NCI-H1694 treated with DMSO at 0.1 percent for 48 hours (cell line): ENCODE results near the gene FAM184B.

Experiments
- DNase-seq: peaks from one replicate; lab custom pipeline; 2025; lab: John Stamatoyannopoulos, UW

Gene FAM184B

DNA sequence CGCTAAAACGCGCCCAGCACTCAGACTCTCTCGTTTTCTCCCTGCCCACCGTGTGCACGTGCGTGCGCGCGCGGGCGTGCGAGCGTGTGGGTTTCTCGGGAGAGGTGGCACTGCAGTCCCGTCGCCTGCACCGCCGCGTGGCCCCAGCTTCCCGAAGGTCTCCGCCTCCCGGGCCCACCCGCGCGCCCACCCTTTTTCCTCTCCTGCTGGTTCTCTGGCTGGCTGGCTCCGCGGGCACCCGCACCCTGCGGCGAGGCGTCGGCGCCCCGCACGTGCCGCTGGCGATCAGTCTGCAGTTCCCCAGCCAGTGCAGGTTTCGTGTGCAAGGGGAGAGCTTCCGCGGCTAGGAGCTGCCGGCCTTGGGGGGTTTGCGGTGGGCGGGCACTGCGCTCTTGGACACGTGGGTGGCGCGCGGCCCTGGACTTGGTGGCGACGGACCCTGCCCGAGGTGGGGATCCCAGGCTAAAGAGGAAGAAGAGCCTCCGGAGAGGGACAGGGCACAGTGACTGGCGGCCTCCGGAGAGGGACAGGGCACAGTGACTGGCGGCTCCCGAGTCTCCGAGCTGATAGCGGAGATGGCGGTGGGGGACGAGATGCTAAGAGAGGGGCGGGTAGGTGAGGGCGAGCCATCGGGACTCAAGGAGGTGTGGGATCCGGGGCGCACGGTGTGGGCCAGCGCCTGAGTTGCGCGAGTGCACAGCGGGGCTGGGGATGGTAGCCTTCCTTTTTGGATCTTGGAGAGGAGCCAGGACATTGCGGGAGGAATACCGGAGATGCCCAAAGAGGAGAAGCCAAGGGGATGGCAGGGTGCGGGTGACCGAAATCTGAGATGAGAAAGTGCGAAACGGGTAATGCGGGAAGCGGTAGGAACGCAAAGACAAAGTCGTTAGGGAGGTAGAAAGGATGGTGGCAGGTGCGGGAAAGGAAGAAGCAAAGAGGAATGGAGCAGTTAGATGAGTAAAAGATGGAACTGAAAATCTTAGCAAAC lies at the start of gene FAM184B:
Gene FAM184B, minus strand, starts transcription at position 322 of the 988 bp plus-strand sequence. CDS start 322 bp downstream, outside the sequence.
- no peak for DNase-seq

DNA sequence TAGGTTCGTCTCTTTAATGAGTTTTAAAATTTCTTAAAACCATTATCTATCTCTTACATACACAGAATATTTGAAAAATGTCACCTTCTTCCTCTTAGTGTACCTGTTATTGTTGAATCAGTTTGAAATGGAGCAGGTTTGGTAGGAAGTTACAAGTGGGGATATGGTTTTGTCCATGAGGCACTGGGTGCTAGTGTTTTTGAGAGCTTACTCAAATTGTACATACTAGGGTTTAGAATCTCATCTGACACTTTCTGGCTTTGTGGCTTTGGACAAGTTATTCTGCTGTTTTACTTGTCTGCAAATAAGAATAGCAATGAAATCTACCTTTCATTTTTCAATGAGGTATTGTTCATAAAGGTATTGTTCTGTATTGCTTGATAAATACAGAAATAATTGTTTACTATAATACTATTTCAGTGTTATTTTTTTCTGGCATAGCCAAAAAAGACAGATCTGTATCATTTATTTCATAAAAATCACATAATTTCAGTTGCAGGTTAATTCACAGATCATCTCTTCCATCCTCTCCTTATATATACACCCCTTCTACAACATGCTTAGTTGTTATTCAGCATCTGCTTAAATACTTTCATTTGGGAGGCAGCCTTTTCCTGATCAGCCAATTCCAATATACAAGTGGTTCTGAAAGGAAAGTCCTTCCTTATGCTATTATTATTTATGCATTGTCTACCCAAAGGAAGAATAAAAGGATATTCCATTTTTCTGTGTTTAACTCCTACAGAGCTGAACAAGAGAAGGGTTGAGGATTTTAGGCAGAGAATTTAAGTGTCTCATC lies 42.6 kb upstream of the FAM184B start:
- DNase-seq: no peak

DNA sequence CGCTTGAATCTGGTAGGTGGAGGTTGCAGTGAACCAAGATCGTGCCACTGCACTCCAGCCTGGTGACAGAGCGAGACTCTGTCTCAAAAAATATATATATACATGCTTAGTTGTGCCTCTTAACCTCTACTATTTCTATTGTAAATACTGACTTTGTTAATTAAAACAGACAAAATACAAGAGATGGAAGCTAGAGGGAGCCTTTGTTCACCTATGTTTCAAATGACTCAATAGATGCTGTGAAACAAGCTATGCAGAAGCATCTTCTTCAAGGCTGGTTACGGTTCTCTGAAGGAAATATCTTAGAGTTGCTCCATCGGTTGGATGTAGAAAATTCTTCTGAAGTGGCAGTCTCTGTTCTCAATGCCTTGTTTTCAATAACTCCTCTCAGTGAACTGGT lies 35.6 kb upstream of the FAM184B start:
- peak; percentile 54 for DNase-seq

DNA sequence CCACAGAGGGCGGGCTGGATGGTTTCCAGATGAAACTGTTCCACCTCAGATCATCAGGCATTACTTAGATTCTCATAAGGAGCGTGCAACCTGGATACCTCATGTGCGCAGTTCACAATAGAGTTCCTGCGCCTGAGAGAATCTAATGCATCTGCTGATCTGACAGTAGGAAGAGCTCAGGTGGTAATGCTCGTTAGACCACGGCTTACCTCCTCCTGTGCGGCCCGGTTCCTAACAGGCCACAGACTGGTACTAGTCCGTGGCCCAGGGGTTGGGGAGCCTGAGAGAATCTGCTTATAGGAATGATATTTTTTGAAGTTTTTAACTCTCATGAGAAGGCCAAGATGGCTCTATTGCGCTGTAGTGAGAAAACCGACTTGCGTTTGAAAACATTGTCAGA lies 34.7 kb upstream of the FAM184B start:
- DNase-seq: no peak

DNA sequence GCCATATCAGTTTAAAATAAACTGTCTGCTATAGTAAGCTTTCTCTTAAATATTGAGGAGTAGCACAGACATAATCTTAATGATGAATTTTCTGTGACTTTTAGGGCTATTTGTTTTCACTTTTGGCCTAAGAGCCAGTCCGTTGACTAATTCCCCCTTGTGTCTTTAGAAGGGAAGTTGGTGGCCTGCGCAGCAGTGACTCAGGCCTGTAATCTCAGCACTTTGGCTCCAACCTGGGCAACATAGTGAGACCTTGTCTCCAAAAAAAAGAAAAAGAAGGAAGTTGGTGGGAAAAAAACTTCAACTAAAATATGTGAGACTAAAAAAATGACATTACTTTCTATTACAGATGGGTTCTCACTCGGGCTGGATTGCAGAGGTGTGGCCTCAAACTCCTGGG lies 32.7 kb upstream of the FAM184B start:
- no peak for DNase-seq

DNA sequence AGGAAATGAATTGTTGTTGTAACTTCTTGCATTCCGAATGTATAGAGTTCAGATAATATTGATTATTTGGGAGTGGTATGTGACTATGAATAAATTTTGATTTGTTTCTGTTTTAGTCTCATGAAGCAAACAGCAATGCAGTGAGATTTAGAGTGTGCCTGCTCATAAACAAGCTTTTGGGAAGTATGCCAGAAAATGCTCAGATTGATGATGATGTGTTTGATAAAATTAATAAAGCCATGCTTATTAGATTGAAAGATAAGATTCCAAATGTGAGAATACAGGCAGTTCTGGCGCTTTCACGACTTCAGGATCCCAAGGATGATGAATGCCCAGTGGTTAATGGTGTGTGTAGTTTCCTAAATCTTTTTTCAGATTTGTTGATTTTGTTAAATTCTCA lies 31.4 kb upstream of the FAM184B start:
- no peak for DNase-seq

DNA sequence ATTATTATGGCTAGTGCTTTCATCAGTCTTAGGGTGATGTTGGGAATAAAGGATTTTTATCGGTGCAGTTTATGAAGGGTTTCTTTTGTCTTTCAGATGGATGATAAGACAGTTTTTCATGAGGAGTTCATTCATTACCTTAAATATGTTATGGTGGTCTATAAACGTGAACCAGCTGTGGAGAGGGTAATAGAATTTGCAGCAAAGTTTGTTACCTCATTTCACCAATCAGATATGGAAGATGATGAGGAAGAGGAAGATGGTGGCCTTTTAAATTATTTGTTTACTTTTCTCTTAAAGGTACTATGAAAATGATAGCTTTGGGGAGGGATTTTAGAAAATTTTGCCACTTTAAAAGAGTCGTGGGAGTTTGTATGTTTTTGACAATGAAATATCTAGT lies 30.7 kb upstream of the FAM184B start:
- DNase-seq: no peak

DNA sequence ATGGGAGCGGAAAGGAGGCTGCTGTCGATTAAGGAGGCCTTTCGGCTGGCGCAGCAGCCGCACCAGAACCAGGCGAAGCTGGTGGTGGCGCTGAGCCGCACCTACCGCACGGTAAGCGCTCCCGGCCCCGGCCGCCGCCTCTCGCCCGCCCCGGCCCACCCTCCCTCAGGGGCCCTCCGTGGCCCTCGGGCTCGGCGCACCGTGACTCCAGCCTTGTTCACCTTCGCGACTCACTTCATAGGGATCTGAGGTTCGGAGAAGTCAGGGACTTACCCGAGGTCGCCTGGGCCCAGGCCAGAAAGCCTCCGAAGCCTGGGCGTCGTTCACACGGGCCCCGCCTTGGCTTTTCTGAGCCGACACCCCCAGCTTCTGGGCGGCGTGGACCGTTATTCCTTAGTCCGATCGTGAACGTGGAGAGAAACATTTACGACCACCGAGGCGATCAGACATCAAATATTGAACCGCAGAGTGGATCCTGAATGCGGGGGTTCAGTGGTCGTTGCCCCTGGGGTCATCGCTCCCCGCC lies 29.7 kb upstream of the FAM184B start:
- DNase-seq: no peak

DNA sequence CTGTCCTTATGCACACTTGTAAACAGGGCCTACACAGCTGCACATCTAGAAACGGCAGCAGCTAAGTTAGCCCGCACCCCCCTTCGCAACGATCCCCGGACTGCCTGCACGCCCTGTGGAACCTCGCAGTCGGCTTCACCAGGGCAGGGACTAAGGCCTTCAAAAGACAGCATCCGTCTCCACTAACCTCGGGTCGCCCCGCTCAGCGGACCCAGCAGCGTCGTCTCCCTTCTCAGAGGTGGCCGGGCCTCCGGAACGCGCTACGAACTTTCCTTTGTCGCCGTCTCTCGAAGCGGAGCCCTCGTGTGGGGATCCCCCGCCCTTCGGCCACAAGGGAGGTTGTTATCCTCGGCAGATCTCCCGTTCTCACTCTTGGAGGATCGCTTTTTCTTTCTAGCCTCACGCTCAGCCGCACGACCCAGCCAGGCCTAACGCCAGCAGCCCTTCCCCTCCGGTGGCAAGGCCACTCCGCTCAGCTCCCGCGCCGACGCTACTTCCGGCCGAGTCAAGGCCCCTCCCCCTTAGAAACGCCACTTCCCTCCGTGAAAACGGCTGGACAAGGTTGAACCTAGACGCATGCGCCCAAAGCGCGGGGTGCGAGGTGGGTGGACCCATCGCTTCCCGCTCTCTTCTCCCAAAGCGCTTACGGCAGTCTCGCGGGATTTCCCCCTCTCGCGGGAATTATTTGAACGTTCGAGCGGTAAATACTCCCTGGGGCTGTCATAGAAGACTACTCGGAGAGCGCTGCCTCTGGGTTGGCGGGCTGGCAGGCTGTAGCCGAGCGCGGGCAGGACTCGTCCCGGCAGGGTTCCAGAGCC lies 29.0 kb upstream of the FAM184B start, which contains the start of the genes DCAF16 and NCAPG:
Gene DCAF16, minus strand, starts transcription at position 498 of the 818 bp plus-strand sequence. CDS start 6,616 bp downstream, outside the sequence.
Gene NCAPG, plus strand, starts transcription at position 720 of the 818 bp plus-strand sequence. CDS start 99 bp downstream, outside the sequence.
- DNase-seq: peak; percentile 97

DNA sequence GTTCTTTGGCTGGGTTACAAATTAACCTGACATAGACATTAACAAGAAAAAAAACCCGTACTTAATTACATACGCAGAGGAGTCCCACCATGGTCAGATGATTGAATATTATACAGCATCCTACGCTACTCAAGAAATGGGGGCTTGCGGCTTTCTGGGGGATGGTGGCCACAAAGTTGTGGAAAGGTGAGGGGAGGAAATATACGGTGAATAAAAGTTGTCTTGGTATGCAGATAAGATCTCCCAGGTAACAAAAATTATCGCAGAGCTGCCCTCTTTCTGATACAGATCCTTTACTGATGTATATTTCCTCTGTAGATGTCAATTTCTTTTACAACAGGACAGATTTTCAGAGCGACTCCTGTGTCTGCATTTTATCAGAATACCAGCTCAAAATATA lies 28.2 kb upstream of the FAM184B start:
- no peak for DNase-seq

DNA sequence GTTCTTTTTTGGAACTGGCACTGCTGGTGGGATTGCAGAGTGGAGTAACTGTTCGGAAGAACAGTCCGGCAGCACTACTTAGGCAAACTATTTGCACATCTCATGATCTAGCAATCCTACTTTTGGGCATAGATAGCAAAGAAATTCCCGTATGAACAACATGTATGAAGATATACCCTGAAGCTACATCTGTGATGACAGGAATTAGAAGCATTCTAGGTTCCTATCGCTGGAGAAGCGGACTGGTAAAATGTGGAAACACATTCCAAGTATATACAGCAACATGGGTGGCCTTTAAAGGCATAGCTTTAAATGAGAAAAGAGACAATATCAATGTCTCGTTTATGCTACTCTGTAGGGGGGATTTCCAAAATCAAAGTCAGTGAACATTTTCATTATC lies 26.0 kb upstream of the FAM184B start:
- DNase-seq: no peak

DNA sequence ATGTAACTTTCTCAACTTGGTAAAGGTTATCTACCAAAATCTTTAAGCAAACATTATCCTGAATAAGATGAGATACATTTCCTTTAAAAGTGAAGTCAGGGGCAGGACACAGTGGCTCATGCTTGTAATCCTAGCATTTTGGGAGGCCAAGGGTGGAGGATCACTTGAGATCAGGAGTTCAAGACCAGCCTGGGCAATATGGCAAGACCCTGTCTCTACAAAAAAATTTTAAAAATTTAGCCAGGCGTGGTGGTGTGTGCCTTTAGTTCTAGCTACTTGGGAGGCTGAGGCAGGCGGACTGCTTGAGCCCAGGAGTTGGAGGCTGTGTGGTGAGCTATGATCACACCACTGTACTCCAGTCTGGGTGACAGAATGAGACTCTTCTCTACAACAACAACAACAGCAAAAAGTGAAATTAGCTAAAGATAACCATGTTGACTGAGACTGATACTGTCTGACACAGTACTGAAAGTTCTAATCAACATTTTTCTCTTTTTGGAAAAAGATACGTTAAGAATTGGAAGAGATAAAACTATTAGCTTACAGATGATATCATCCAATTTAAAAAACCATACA lies 24.2 kb upstream of the FAM184B start:
- no peak for DNase-seq

DNA sequence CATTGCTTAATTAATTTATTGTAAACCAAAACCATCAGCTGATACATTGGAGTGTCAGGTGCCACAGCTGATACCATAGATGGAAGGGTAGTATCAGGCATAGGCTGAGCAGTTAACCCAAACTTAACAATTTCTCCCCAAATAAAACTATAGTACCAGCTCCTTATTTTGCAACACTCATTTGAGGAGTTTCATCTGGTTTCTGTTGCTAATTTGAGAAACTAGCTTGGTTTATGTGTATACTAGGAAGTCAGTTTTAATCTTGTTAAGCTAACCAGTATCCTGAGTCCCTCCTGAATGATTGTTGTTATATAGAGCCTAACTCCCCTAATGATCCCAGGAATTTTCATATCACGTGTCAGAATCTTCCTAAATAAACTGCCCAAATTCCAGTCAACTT lies 16.4 kb upstream of the FAM184B start:
- no peak for DNase-seq

DNA sequence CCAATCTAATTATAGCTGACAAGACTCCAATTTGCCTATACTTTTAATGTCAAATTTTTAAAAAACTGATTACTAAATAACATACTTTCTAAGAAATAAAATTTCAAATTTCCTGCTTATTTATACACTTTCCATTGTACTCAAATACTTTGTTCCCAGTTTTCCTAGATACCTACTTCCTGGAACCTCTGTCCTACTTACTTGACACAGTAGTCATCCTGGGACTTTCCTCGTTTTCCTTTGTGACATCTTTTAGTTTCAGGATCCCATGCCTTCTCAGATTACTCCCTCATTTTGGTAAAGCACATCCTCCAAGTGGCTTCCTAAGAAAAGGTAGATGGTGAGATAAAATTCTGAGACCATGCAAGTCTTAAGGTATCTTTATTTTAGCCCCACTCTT lies 13.3 kb upstream of the FAM184B start:
- DNase-seq: no peak

DNA sequence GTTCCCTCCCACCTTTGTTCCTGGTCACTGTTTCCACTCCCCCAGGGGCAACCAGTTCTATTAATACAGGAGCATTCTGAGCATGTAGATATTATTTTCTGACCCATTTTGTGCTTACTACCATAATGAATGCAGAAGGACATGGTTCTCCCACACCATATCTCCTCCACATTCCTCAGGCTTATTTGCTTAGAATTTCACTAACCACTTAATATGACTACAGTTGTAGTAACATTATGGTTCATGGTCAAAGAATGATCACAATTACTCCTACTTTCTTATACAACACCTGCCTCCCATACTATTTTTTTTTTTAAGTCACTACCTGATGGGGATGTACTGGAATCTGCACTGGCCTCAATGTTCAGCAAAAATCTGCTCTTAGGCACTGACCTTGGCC lies 7.5 kb upstream of the FAM184B start:
- no peak for DNase-seq

DNA sequence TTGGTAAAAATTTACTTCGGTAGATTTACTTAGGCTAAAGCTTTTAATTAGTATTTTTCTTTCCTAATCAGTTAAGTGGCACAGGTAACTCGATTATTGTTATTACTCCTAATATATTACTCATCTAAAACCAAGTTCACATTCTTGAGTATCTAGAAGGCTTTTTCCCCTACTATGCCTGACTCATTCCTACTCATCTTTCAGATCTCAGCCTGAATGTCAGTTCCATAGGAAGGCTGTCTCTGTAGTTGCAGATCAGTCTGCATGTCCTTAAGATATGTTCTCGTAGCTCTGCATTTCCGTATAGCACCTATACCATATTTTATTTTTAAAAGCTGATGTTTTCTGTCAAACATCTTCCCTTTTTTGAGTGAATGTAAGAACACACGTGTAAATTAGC lies 5.9 kb upstream of the FAM184B start:
- DNase-seq: no peak

DNA sequence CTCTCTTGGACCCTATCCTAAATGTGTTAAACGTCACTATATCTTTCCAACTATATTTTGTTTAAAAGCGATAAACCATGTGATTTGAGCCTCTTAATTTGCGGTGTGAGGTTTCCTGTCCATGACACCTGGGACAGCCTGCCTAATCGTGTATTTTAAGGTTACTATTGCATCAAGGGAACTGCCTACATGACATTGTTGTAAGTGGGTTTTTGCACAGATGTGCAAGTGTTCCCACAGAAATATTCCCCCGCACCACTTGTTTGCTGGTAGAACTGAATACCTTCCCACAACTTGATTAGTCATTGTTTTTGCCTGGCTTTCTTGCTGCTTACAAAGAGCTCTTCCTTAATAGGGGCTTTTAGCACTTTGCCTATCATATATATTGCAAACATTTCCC lies 5.1 kb upstream of the FAM184B start:
- DNase-seq: no peak

DNA sequence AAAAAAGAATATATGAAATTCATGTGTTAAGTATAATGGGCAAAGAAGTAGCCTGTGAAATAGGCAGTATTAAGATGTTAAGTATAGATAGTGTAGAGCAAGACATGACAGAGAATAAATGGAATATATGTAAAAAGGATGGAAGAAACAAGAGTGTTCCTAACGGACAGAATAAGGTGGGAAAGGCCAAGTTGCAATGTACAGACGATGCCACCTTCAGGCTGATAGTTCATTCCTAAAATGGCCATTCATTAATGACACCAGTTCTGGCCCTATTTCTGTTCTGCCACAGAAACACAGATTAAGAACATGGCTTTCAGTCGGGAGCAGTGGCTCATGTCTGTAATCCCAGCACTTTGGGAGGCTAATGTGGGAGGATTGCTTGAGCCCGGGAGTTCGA lies 4.4 kb upstream of the FAM184B start:
- DNase-seq: peak; percentile 10

DNA sequence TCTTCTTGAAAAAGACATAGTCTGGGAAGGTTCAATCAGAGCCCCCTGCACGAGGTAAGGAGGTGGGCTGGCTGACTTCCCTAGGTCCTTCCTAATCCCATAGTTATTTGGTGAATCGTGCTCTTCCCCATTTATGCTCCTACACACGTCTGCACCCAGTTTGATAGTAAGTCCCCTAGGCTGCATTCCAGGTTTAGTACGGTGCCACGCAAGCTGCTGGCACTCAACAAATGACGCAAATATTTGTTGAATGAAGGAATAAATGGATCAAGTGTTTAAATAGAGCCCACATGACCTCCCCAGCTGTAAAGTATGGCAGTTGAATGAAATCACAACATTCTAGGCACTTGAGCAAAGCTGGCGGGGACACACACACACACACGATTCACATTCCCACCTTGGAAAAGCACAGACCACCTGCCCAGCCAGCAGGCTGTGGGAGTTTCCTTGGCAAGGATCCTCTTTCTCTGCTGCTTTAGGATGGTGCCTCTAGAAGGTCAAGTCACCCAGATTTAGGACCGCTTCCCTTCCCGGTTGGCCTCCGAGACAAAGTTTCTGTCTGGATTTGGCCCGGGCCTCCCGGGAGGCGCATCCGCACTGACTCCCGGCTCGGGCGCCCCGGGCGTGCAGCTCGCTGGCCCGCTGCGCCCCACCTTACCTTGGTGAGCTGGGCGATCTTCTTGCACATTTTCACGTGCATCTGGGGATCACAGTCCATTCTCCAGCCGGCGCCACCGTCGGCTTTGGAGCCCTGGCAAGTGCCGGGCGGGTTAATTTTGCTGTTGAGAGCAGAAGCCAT lies 721 bp downstream of the FAM184B start:
- DNase-seq: no peak

DNA sequence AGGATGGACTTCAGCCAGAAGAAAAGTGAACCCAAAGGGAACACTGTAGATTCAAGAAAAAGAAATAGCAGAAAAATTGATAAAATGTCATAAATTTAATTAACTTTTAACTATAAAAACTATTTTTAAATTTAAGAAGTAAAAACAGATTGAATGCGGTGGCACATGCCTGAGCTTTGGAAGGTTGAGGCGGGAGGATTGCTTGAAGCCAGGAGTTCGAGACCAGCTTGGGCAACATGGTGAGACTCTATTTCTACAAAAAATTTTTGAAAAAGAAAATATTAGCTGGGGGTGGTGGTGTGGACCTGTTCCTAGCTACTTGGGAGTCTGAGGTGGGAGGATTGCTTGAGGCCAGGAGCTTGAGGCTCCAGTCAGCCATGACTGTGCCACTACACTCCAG lies 3.0 kb downstream of the FAM184B start:
- DNase-seq: no peak
